VCaP (cell line): Measurements from ENCODE around the gene GBX2.

Source experiments
- H3K27ac ChIP-seq: fragments of 450-650 bp; 2 replicates; pipeline ENCODE4 v1.5.1; 2017
- TF ChIP-seq, protein P1 (sequence below): fragments of 450-650 bp; conservative IDR thresholded peaks from 2 replicates; pipeline ENCODE4 v1.5.1; 2017; ENCODE audit warnings: mild to moderate bottlenecking, moderate library complexity

Gene GBX2

DNA sequence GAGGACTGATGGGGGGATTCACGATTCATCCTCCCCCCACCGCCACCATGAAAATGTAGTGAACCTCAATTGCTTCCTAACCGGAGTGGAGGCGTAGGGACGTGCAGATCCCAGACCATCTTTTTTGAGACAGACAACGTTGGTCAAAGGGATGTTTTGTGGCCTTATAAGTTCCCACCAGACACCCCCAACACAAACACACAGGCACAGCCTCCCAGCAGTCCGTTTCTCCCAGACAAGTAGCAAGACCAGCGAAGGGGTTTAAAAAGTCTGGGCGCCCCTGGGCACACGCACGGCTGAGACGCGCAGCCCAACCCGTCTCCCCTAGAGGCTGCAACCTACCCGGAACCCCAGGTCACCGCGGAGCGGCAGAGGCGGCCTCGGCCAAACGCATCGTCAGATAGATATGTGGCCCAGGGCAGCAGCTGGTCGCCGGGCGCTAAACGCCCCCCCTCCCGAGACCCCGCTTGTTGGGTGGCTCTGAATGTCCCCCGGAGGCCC, 1.3 kb downstream of the GBX2 start:
- peak overlapping the region; percentile 50 for H3K27ac ChIP-seq
- TF ChIP-seq, protein P1, sequence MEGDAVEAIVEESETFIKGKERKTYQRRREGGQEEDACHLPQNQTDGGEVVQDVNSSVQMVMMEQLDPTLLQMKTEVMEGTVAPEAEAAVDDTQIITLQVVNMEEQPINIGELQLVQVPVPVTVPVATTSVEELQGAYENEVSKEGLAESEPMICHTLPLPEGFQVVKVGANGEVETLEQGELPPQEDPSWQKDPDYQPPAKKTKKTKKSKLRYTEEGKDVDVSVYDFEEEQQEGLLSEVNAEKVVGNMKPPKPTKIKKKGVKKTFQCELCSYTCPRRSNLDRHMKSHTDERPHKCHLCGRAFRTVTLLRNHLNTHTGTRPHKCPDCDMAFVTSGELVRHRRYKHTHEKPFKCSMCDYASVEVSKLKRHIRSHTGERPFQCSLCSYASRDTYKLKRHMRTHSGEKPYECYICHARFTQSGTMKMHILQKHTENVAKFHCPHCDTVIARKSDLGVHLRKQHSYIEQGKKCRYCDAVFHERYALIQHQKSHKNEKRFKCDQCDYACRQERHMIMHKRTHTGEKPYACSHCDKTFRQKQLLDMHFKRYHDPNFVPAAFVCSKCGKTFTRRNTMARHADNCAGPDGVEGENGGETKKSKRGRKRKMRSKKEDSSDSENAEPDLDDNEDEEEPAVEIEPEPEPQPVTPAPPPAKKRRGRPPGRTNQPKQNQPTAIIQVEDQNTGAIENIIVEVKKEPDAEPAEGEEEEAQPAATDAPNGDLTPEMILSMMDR: no peak

DNA sequence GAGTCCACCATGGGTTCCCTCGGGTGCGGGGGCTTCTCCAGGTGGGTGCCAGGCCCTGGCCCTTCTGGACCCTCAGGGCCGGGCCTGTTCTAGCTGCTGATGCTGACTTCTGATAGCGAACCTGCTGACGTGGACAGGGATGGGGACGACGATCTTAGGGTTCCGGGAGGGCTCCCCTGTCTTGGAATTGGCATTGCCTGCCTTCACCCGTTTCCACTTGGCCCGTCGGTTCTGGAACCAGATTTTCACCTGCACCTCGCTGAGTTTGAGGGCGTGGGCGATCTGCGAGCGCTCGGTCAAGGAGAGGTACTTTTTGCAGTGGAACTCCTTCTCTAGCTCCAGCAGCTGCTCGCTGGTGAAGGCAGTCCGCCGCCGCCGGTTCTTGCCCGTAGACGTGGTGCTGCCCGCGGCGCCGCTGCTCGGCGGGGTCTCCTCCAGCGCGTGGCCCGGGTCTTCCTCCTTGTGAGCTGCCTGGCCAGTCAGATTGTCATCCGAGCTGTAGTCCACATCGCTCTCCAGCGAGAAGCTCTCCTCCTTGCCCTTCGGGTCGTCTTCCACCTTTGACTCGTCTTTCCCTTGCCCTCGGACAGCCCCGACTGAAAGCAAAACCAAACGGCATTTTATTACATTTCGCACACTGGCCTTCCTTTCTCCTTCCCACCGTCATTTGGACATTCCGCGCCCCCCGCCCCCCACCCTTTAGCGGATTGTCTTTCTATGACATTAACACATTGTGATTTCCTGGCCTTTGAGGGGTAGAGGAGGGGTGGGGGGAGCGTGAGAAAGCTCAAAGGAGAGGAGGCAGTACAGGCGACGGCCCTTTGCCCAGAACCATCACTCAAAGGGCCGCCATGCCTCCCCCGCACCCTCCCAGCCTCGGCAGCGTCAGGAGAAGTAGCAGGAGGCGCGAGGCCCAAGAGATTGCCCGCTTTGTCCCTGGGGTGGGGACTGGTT, 2.1 kb downstream of the GBX2 start:
- TF ChIP-seq, protein P1: no peak
- H3K27ac ChIP-seq: no peak overlapping the region

DNA sequence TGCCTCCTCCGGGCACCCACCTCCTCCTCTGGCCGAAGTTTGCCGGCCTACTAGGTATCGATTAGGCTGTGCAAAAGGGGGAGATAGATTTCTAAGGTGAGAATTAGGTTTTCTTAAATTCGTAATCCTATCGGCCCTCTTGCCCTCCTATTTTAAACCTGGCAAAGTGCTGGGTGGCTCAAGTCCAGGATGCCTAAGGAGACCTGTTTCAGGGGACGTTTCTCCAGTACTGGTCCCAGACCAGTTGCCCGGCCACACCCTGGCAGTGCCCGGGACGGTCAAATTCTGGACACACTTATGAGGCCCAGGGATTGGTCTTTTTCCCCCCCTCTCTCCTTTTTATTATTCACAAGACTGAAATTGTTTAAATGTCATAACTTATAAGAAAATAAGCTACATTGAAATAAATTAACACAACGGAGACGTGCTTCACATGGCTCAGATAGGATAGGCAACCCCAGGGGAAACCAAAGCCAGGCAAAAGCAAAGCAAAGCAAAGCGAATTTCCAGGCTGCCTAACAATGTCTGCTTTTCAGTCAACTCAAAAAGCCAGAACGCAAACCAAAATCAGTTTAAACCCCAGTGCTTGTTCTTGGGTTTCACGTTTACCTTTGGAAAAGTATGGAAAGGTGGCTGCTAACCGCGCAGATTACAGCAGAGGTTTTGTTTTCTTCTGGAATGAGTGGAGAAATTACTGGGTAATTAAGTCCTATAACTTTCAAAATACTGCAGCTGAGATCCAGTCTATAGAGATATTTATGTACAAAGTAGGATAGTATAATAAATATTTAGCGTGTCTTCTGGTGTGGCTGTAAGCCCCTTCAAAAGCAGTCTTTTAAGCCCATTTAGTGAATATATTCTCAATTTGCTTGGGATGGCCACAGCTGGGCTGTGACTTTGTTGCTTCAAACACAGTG, 3.0 kb downstream of the GBX2 start:
- TF ChIP-seq, protein P1: no peak
- no peak overlapping the region for H3K27ac ChIP-seq

DNA sequence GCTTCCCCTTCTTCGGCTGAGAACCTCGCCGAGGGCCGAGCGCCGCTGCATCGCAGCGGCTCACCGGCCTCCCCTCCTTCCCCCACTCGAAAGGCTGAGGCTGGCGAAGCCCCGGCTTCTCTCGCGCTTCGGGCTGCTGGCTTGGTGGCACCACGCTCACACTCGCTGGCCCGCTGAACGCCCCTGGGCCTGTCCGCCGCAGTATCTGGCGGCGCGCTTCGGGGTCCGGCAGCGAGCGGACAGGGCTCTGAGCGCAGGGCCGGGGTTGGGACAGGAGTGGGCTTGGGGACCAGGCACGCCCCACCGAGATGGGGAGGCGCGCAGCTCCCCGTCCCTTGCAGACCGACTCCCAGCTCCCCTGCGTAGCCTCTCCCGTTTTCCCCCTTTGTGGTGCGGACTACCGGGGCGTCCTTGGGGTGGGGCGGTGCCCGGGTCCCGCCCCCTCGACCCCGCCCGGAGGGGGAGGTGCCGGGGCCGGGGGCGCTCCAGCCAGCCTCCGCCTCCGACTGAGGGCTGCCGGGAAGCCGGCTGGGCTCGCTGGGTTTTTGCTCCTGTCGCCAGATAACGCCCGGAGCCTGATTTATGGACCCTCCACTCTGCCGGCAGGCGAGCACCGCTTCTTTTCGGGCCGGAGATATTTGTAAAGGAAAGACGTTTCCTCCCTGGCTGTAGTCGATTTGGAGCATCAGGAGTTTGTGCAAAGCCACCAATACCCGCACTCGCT, 3.8 kb downstream of the GBX2 start:
- no peak overlapping the region for H3K27ac ChIP-seq
- TF ChIP-seq, protein P1: no peak

DNA sequence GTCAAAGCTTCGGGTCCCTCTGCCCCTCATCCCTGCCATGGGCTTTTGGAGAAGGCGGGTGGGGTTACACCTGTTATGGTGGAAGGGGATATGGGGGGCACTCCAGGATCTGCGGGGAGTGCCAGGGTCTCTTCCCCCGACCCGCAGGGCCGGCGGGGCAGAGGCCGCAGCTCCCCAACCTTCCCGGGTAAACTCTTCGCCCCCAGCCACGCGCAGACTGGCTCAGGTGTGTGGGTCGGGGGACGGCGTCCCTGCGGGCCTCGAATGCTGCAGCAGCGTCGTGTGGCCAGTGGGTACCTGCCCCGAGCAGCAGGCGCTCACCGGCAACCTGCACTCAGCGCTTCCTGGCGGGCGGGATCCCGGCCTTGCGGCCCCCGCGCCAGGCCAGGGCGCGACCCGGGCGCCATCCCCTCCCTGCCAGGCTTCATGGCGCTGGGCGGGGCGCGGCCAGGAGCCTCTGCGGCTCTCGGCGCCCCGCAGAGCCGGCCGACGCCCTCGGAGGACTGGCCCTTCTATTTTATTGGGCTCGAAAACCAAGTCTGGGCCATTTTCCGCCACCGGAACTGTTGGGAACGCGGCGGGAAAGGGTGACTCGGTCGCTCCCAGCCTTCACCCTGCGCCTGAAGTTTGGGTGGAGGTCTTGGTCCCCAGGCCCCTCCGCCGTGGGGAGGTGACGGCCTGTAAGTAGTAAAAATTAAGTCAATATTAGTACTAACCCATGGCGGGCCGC, 4.5 kb downstream of the GBX2 start:
- TF ChIP-seq, protein P1: no peak
- H3K27ac ChIP-seq: no peak overlapping the region

DNA sequence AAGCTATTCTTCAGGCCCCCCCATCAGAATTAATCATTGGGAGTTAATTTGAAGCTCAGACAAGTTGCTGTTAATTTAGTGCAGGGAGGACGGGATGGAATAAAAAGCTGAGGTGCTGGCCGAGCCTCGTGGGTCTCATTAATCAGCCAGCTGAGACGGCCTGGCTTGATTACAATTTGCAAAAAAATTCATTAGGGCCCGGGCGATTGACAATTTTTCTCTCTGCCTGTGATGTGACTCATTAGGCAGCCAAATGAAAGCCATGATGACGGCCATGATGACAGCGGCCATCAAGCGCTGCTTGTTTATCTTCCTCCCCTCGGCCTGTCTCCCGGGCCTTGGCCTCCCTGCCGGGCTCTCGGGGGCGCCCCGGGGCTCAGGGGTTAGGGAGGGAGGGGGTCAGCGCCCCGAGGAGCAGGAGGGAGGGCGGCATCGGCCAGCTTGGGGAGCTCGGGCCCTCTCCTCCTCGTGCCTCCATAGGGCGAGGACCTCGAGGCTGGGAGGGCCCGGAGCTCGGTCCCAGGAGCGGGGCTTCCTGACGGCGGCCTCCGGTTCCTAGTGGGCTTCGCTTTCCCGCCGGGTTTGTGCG, 5.2 kb downstream of the GBX2 start:
- TF ChIP-seq, protein P1: no peak
- H3K27ac ChIP-seq: no peak overlapping the region
